ENCODE data around the gene ANAPC10. TPM values are rescaled to one million over a fixed set of nuclear protein-coding genes. Genes with fewer than 3 reads are reported as not detected.
A peak's percentile ranks its signal among the peaks of the same experiment; 100 is the strongest.

Gene ANAPC10
- total RNA-seq, 1 donor from 2014 or later: 19.1 TPM

GRCh38 chr4:145071560-145071959 lies 26.4 kb downstream of the ANAPC10 start:
- DNase-seq (ENCODE audit: low read depth in 2 of 2): no peak

GRCh38 chr4:145069361-145069760 lies 28.6 kb downstream of the ANAPC10 start:
- DNase-seq (ENCODE audit: low read depth in 2 of 2): no peak

- peak in 1 of 2 donors; percentile 19 for DNase-seq (ENCODE audit: low read depth in 2 of 2)
These were observed 31.9 kb downstream of the ANAPC10 start for GRCh38 chr4:145066063-145066501.

- DNase-seq (ENCODE audit: low read depth in 2 of 2): peak; percentile 58 to 70
These were observed 36.6 kb downstream of the ANAPC10 start for GRCh38 chr4:145061318-145061920.

GRCh38 chr4:145058256-145058655 lies 39.7 kb downstream of the ANAPC10 start:
- DNase-seq (ENCODE audit: low read depth in 2 of 2): no peak

GRCh38 chr4:145056325-145057130 lies 41.5 kb downstream of the ANAPC10 start:
- no peak for DNase-seq (ENCODE audit: low read depth in 2 of 2)

- no peak for DNase-seq (ENCODE audit: low read depth in 2 of 2)
These were observed 42.3 kb downstream of the ANAPC10 start for GRCh38 chr4:145055533-145056257.

- no peak for DNase-seq (ENCODE audit: low read depth in 2 of 2)
These were observed 48.8 kb downstream of the ANAPC10 start for GRCh38 chr4:145049241-145049640.

- DNase-seq (ENCODE audit: low read depth in 2 of 2): no peak
These were observed 49.2 kb downstream of the ANAPC10 start for GRCh38 chr4:145048817-145049216.

GRCh38 chr4:145047151-145047550 lies 50.8 kb downstream of the ANAPC10 start:
- no peak for DNase-seq (ENCODE audit: low read depth in 2 of 2)

- DNase-seq (ENCODE audit: low read depth in 2 of 2): no peak
These were observed 52.8 kb downstream of the ANAPC10 start for GRCh38 chr4:145045180-145045579.

GRCh38 chr4:145044341-145044740 lies 53.7 kb downstream of the ANAPC10 start:
- no peak for DNase-seq (ENCODE audit: low read depth in 2 of 2)

GRCh38 chr4:145043306-145043705 lies 54.7 kb downstream of the ANAPC10 start:
- no peak for DNase-seq (ENCODE audit: low read depth in 2 of 2)

GRCh38 chr4:145042601-145043285 lies 55.3 kb downstream of the ANAPC10 start:
- no peak for DNase-seq (ENCODE audit: low read depth in 2 of 2)

GRCh38 chr4:145041378-145041777 lies 56.6 kb downstream of the ANAPC10 start:
- DNase-seq (ENCODE audit: low read depth in 2 of 2): no peak

GRCh38 chr4:145035494-145036136 lies 62.4 kb downstream of the ANAPC10 start:
- no peak for DNase-seq (ENCODE audit: low read depth in 2 of 2)

GRCh38 chr4:145034727-145035211 lies 63.2 kb downstream of the ANAPC10 start:
- DNase-seq (ENCODE audit: low read depth in 2 of 2): no peak

GRCh38 chr4:145019346-145019745 lies 78.7 kb downstream of the ANAPC10 start:
- DNase-seq (ENCODE audit: low read depth in 2 of 2): no peak

GRCh38 chr4:145014365-145014764 lies 83.6 kb downstream of the ANAPC10 start:
- DNase-seq (ENCODE audit: low read depth in 2 of 2): no peak

GRCh38 chr4:145012841-145013240 lies 85.2 kb downstream of the ANAPC10 start:
- peak; percentile 85 to 98 for DNase-seq (ENCODE audit: low read depth in 2 of 2)

GRCh38 chr4:145011636-145012035 lies 86.4 kb downstream of the ANAPC10 start:
- DNase-seq (ENCODE audit: low read depth in 2 of 2): no peak
